WTC11 (cell line): ENCODE measurements around the gene TBC1D22A. TPM values are rescaled to one million over a fixed set of nuclear protein-coding genes. Genes with fewer than 3 reads are reported as not detected.

Source experiments
- ATAC-seq: fragments of 200-7000 bp; cut with Tn5 transposase; 2 replicates; pipeline ENCODE4 v1.10.0; 2021; ENCODE audit warnings: mild to moderate bottlenecking, moderate library complexity
- CTCF ChIA-PET: fragments of 300-600 bp; sonication (Branson Sonifier 250); formaldehyde crosslinking; loops from one replicate; lab custom pipeline; 2021; ENCODE audit warnings: antibody characterized with exemption; lab: Charles Lee
- POLR2A ChIA-PET: fragments of 350-600 bp; sonication (Branson Sonifier 250); formaldehyde crosslinking; loops from one replicate; lab custom pipeline; 2021; ENCODE audit warnings: antibody characterized with exemption; lab: Charles Lee
- DNase-seq: peaks from one replicate; pipeline ENCODE4 v3.0.0; 2021; ENCODE audit warnings: low spot score
- H3K27ac Mint-ChIP-seq: 2 replicates; pipeline ENCODE4 v1.8.0; 2021; ENCODE audit warnings: mixed read lengths
- H3K27me3 Mint-ChIP-seq: 2 replicates; pipeline ENCODE4 v1.8.0; 2021; ENCODE audit warnings: low read depth, mild to moderate bottlenecking, moderate library complexity, mixed read lengths
- H3K36me3 Mint-ChIP-seq: 2 replicates; pipeline ENCODE4 v1.8.0; 2021; ENCODE audit warnings: mixed read lengths
- H3K4me1 Mint-ChIP-seq: 2 replicates; pipeline ENCODE4 v1.8.0; 2022; ENCODE audit warnings: mixed read lengths
- H3K4me3 Mint-ChIP-seq: 2 replicates; pipeline ENCODE4 v1.8.0; 2021; ENCODE audit warnings: mild to moderate bottlenecking, moderate library complexity, mixed read lengths
- H3K9me3 Mint-ChIP-seq: 2 replicates; pipeline ENCODE4 v1.8.0; 2021; ENCODE audit warnings: mixed read lengths
- AR ChIP-seq: fragments of 250-450 bp; sonication (Bioruptor Pico); IDR thresholded peaks from 2 replicates; pipeline ENCODE4 v1.9.0; 2021; ENCODE audit warnings: mild to moderate bottlenecking
- PRDM15 ChIP-seq: sonication (generic); formaldehyde crosslinking; IDR thresholded peaks from 2 replicates; pipeline ENCODE4 v1.8.0; 2022; ENCODE audit warnings: missing genetic modification reagents
- SP1 ChIP-seq: sonication (generic); formaldehyde crosslinking; conservative IDR thresholded peaks from 2 replicates; pipeline ENCODE4 v1.8.1; 2022; ENCODE audit warnings: missing genetic modification reagents
- USF2 ChIP-seq: sonication (generic); formaldehyde crosslinking; IDR thresholded peaks from 2 replicates; pipeline ENCODE4 v1.8.1; 2023; ENCODE audit warnings: mild to moderate bottlenecking, missing genetic modification reagents, moderate library complexity
- ZNF263 ChIP-seq: sonication (generic); formaldehyde crosslinking; IDR thresholded peaks from 2 replicates; pipeline ENCODE4 v1.8.1; 2022; ENCODE audit warnings: low read depth, mild to moderate bottlenecking, moderate library complexity, missing genetic modification reagents
- ZNF423 ChIP-seq: fragments of 250-450 bp; sonication (Bioruptor Pico); IDR thresholded peaks from 2 replicates; pipeline ENCODE4 v2.1.2; 2022; ENCODE audit warnings: mild to moderate bottlenecking, moderate library complexity
- total RNA-seq: library from RNA; stranded (reverse); gene quantifications from 3 replicates; pipeline ENCODE4 v1.2.3, GENCODE V29; 2021
- TF ChIP-seq, protein P1 (sequence below): fragments of 200-600 bp; IDR thresholded peaks from 2 replicates; pipeline ENCODE4 v1.8.0; 2022; ENCODE audit warnings: antibody characterized with exemption
- TF ChIP-seq, protein P2 (sequence below): sonication (generic); formaldehyde crosslinking; conservative IDR thresholded peaks from 2 replicates; pipeline ENCODE4 v1.8.1; 2022; ENCODE audit warnings: mild to moderate bottlenecking, missing genetic modification reagents
- TF ChIP-seq, protein P3 (sequence below): fragments of 250-450 bp; sonication (Bioruptor Pico); IDR thresholded peaks from 2 replicates; pipeline ENCODE4 v1.9.0; 2021; ENCODE audit warnings: mild to moderate bottlenecking

Gene TBC1D22A
- total RNA-seq, 1 experiment from 2014 or later = 18.1 TPM

DNA sequence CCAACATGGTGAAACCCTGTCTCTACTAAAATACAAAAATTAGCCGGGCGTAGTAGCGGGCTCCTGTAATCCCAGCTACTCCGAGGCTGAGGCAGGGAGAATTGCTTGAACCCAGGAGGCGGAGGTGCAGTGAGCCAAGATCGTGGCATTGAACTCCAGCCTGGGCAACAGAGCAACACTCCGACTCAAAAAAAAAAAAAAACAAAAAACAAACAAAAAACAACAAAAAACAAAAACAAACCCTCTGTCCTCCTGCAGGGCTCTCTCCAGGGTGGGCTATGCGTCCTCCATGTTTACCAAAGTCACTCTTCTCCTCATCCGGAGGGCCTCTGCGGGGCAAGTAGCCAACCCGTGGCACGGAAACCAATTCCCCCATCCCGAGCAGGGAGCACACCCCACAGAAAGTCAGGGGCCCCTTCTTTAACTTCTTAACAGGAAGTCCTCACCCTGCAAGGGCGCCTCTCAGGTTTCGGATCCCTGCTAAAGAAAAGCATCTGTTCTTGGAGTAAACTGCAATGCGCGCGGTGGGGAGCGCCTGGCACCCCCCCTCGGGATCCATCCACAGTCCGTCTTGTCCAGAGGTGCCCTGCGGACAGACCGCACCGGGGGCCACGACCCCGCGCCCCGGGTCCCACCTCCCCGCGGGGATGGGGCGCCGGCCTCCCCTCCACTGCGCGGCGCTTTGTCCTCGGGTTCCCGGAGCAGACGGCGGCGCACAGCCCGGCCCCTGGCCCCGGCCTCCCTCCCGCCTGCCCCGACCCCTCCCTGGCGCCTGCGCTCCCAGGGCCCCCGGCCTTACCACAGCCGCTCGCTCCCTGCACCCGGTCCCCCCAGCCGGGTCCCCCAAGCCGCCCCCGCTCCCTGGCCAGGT is 25.1 kb upstream of the TBC1D22A start:
- Mint-ChIP-seq H3K4me3 (peak overlapping the region; percentile 89), H3K27me3 (no peaks in the 10 kb centered on the region; the same call in 1 of the 2 replicates), H3K36me3 (no peaks in the 10 kb centered on the region), H3K9me3 (no peaks in the 10 kb centered on the region), H3K4me1 (peaks cover 31% of the 10 kb centered on the region), H3K27ac (peak overlapping the region; percentile 83; the same call in 1 of the 2 replicates)
- CTCF ChIA-PET = interaction anchor here (1.8 kb wide), 1 partner anchor 173 kb away, joined by 4 read pairs; no protein-coding TSS in a partner anchor
- DNase-seq (peak; percentile 58), ATAC-seq (peak; percentile 37)
- POLR2A ChIA-PET = no interaction called here
- TF ChIP-seq AR (CRISPR knock-in tag) (no peak), ZNF423 (CRISPR knock-in tag) (peak; percentile 45; the same call in 1 of the 2 replicates)

- ChIA-PET POLR2A (interaction anchor here (1.8 kb wide), 1 partner anchor 24 kb away, joined by 6 read pairs; the partner anchor contains the start of gene TBC1D22A), CTCF (interaction anchor here (1.0 to 2.6 kb wide), 6 partner anchors 18 to 175 kb away, joined by 3 to 13 read pairs (median 4); partner anchors contain the start of gene TBC1D22A)
- H3K27me3 Mint-ChIP-seq = no peaks in the 10 kb centered on the region; the same call in 1 of the 2 replicates
- peak; percentile 70 for ATAC-seq
- H3K4me3 Mint-ChIP-seq = peak within 1 kb of the TSS; percentile 89
- peak within 1 kb of the TSS; percentile 83; the same call in 1 of the 2 replicates for H3K27ac Mint-ChIP-seq
- TF ChIP-seq ZNF263 (no peak), PRDM15 (CRISPR knock-in tag) (no peak), SP1 (peak; percentile 9), USF2 (CRISPR knock-in tag) (0 out of 2 replicates have a peak, but pooled peaks have one; percentile 17)
- TF ChIP-seq, protein P1, sequence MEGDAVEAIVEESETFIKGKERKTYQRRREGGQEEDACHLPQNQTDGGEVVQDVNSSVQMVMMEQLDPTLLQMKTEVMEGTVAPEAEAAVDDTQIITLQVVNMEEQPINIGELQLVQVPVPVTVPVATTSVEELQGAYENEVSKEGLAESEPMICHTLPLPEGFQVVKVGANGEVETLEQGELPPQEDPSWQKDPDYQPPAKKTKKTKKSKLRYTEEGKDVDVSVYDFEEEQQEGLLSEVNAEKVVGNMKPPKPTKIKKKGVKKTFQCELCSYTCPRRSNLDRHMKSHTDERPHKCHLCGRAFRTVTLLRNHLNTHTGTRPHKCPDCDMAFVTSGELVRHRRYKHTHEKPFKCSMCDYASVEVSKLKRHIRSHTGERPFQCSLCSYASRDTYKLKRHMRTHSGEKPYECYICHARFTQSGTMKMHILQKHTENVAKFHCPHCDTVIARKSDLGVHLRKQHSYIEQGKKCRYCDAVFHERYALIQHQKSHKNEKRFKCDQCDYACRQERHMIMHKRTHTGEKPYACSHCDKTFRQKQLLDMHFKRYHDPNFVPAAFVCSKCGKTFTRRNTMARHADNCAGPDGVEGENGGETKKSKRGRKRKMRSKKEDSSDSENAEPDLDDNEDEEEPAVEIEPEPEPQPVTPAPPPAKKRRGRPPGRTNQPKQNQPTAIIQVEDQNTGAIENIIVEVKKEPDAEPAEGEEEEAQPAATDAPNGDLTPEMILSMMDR = no peak
- TF ChIP-seq, protein P2, sequence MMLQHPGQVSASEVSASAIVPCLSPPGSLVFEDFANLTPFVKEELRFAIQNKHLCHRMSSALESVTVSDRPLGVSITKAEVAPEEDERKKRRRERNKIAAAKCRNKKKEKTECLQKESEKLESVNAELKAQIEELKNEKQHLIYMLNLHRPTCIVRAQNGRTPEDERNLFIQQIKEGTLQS (CRISPR knock-in tag) = no peak
- TF ChIP-seq, protein P3, sequence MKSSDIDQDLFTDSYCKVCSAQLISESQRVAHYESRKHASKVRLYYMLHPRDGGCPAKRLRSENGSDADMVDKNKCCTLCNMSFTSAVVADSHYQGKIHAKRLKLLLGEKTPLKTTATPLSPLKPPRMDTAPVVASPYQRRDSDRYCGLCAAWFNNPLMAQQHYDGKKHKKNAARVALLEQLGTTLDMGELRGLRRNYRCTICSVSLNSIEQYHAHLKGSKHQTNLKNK (CRISPR knock-in tag) = no peak
- peaks cover 27% of the 10 kb centered on the region for H3K4me1 Mint-ChIP-seq
- peak; percentile 68 for DNase-seq
- H3K9me3 Mint-ChIP-seq = peaks cover 4% of the 10 kb centered on the region; the same call in 1 of the 2 replicates
- no peaks in the 10 kb centered on the region for H3K36me3 Mint-ChIP-seq
Measured at GRCh38 chr22:46737976-46738646, 24.3 kb upstream of the TBC1D22A start, which contains the start of gene CERK. Gene CERK (minus strand): TSS chr22:46738252. CDS start chr22:46738148, 104 bp downstream.
